Measurements from ENCODE around the gene UGT2B7.
"Not testable (repeated sequence)": the region's sequence is repeated elsewhere in the genome, so short reads cannot be mapped to it uniquely, and the experiment has no call there.

DNA sequence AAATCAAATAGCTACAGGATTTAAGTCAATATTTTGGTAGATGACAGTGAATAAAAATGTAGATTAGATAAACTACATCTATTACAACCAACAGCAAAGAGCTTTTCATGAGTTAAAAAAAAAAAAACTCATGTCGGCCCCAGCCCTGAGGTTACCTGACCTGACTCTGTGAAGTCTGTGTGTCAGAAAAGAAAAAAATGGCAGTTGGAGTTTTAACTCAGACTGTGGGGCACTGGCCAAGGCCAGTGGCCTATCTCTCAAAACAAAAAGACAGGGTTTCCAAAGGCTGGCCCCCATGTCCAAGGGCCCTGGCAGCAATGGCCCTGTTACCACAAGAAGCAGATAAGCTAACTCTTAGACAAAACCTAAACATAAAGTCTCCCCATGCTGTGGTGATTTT lies 42.2 kb upstream of the UGT2B7 start:
- TF ChIP-seq POLR2A (IDR thresholded peaks at IDR 0.05), result not testable (repeated sequence)
- TF ChIP-seq, protein P1, sequence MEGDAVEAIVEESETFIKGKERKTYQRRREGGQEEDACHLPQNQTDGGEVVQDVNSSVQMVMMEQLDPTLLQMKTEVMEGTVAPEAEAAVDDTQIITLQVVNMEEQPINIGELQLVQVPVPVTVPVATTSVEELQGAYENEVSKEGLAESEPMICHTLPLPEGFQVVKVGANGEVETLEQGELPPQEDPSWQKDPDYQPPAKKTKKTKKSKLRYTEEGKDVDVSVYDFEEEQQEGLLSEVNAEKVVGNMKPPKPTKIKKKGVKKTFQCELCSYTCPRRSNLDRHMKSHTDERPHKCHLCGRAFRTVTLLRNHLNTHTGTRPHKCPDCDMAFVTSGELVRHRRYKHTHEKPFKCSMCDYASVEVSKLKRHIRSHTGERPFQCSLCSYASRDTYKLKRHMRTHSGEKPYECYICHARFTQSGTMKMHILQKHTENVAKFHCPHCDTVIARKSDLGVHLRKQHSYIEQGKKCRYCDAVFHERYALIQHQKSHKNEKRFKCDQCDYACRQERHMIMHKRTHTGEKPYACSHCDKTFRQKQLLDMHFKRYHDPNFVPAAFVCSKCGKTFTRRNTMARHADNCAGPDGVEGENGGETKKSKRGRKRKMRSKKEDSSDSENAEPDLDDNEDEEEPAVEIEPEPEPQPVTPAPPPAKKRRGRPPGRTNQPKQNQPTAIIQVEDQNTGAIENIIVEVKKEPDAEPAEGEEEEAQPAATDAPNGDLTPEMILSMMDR (IDR thresholded peaks at IDR 0.05), result not testable (repeated sequence)
